Type B pancreatic cell (in vitro differentiated cells): ENCODE results near the gene KLF8. TPM values are rescaled to one million over a fixed set of nuclear protein-coding genes. Genes with fewer than 3 reads are reported as not detected.

ENCODE experiments used
- DNase-seq: peaks from one replicate; pipeline ENCODE4 v3.0.0; 2021; ENCODE audit warnings: mixed read lengths; ENCODE audit not compliant: unreplicated experiment; ENCODE audit errors: extremely low spot score
- H3K27ac Mint-ChIP-seq: 2 replicates; pipeline ENCODE4 v1.8.0; 2021; ENCODE audit warnings: mild to moderate bottlenecking, mixed read lengths
- H3K27me3 Mint-ChIP-seq: 2 replicates; pipeline ENCODE4 v1.8.0; 2021; ENCODE audit warnings: mixed read lengths
- H3K36me3 Mint-ChIP-seq: 2 replicates; pipeline ENCODE4 v1.8.0; 2021; ENCODE audit warnings: mixed read lengths
- H3K4me1 Mint-ChIP-seq: one replicate; pipeline ENCODE4 v1.8.0; 2021; ENCODE audit warnings: mixed read lengths; ENCODE audit not compliant: unreplicated experiment
- H3K4me3 Mint-ChIP-seq: 2 replicates; pipeline ENCODE4 v1.8.0; 2021; ENCODE audit warnings: mild to moderate bottlenecking, mixed read lengths
- H3K9me3 Mint-ChIP-seq: 2 replicates; pipeline ENCODE4 v1.8.0; 2021; ENCODE audit warnings: mixed read lengths
- total RNA-seq: library from RNA; stranded (reverse); gene quantifications from 2 replicates; pipeline ENCODE4 v1.2.1, GENCODE V29; 2021; ENCODE audit warnings: low replicate concordance
- TF ChIP-seq, protein P1 (sequence below): fragments of 200-600 bp; sonication (generic); conservative IDR thresholded peaks from 2 replicates; pipeline ENCODE4 v1.5.0; 2021; ENCODE audit warnings: antibody characterized with exemption, mild to moderate bottlenecking

The KLF8 gene
- total RNA-seq, 1 donor from 2014 or later, result 11.7 TPM

DNA sequence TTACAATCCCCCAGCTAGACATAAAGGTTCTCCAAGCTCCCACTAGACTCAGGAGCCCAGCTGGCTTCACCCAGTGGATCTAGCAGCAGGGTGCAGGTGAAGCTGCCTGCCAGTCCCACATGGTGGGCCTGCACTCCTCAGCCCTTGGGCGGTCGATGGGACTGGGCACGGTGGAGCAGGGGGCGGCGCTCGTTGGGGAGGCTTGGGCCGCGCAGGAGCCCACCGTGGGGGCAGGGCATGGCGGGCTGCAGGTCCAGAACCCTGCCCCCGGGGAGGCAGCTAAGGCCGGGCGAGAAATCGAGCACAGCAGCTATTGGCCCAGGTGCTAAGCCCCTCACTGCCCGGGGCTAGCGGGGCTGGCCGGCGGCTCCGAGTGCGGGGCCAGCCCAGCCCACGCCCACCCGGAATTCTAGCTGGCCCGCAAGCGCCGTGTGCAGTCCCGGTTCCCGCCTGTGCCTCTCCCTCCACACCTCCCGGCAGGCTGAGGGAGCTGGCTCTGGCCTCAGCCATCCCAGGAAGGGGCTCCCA lies 9.6 kb upstream of the KLF8 start:
- H3K36me3 Mint-ChIP-seq, result no peaks in the 10 kb centered on the region
- no peak overlapping the region for H3K27ac Mint-ChIP-seq
- DNase-seq, result no peak
- no peaks in the 10 kb centered on the region for H3K4me1 Mint-ChIP-seq
- H3K9me3 Mint-ChIP-seq, result peaks cover 8% of the 10 kb centered on the region
- no peak overlapping the region for H3K4me3 Mint-ChIP-seq
- TF ChIP-seq, protein P1, sequence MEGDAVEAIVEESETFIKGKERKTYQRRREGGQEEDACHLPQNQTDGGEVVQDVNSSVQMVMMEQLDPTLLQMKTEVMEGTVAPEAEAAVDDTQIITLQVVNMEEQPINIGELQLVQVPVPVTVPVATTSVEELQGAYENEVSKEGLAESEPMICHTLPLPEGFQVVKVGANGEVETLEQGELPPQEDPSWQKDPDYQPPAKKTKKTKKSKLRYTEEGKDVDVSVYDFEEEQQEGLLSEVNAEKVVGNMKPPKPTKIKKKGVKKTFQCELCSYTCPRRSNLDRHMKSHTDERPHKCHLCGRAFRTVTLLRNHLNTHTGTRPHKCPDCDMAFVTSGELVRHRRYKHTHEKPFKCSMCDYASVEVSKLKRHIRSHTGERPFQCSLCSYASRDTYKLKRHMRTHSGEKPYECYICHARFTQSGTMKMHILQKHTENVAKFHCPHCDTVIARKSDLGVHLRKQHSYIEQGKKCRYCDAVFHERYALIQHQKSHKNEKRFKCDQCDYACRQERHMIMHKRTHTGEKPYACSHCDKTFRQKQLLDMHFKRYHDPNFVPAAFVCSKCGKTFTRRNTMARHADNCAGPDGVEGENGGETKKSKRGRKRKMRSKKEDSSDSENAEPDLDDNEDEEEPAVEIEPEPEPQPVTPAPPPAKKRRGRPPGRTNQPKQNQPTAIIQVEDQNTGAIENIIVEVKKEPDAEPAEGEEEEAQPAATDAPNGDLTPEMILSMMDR, result no peak
- H3K27me3 Mint-ChIP-seq, result no peaks in the 10 kb centered on the region

DNA sequence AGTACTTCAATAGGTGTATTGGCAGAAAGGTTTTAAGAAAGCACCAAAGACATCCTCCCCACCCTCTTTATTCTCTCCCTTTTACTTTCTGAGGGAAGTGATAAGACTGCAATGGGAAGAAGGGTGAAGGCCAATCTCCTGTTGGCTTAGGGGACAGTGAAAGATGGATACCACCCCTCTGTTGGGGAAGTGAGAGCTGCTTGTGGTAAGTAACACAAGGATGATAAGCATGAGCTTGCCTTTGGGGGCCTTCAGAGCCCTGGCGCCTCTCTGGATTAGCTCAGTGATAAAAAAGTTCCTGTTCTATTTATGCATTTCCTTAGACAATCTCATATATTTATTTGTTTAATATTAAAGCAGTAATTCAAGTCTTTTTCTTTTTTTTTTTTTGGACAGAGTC lies 5.2 kb upstream of the KLF8 start:
- Mint-ChIP-seq H3K9me3 (peaks cover 2% of the 10 kb centered on the region), H3K27ac (no peak overlapping the region), H3K27me3 (peaks cover 12% of the 10 kb centered on the region), H3K4me1 (no peaks in the 10 kb centered on the region), H3K36me3 (no peaks in the 10 kb centered on the region), H3K4me3 (no peak overlapping the region)
- DNase-seq, result no peak
- TF ChIP-seq, protein P1, result no peak

DNA sequence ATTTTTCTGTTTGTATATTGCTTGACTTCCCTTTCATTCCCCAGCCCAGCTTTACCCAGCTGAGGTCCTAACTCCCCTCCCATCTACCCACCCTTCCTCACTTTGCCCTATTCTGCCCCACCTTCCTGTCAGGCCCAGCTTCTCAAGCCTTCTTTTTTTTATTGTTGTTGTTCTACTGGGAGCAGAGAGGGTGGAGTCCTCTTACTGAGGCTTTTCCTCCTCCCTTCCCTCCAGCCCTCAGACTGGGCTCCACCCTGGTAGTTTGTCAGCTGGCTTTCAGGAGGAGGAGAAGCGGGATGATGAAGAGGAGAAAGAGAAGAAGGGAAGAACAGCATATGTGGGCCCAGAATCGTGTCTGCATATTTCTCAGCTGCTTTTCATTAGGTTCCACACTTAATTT lies 3.2 kb upstream of the KLF8 start:
- Mint-ChIP-seq H3K9me3 (no peaks in the 10 kb centered on the region), H3K27me3 (peaks cover 27% of the 10 kb centered on the region), H3K4me3 (peak overlapping the region; percentile 35), H3K36me3 (no peaks in the 10 kb centered on the region), H3K27ac (peak overlapping the region; percentile 89), H3K4me1 (no peaks in the 10 kb centered on the region)
- DNase-seq, result no peak
- TF ChIP-seq, protein P1, result no peak

DNA sequence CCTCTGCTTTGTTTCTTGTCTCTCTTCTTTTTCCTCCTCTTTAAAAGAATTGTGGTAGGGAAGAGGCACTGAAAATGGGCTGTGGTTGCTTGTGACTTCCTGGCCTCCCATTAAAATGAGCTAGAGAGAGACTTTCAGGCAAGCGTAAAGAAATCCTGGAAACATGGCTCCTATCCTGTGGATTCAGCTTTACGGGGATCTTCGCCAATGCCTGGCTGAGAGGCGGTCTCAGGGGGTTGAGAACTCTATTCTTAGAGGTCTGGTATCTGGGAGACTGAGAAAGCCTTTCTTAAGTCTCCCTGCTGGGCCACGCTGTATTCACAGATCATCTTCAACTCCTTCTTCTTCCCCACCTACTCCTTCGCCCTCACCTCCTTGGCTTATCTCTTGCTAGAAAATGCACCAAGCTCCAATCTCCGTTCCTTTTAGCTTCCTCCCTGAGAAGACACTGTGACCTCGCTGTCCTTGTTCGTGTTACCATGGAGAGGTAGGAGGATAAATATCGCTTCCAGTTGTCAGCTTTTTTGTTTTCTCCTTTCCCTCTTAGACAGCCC lies 542 bp upstream of the KLF8 start:
- Mint-ChIP-seq H3K27me3 (peaks cover 32% of the 10 kb centered on the region), H3K4me3 (peak overlapping the region; percentile 87), H3K4me1 (no peaks in the 10 kb centered on the region), H3K36me3 (no peaks in the 10 kb centered on the region), H3K27ac (peak overlapping the region; percentile 86), H3K9me3 (no peaks in the 10 kb centered on the region)
- DNase-seq, result no peak
- TF ChIP-seq, protein P1, result no peak

- Mint-ChIP-seq H3K27ac (peak overlapping the region; percentile 86), H3K4me1 (no peaks in the 10 kb centered on the region), H3K27me3 (peaks cover 32% of the 10 kb centered on the region), H3K4me3 (peak overlapping the region; percentile 87), H3K9me3 (no peaks in the 10 kb centered on the region), H3K36me3 (no peaks in the 10 kb centered on the region)
- no peak for DNase-seq
- TF ChIP-seq, protein P1, result no peak
Observed at GRCh38 chrX:56233100-56233499, 944 bp downstream of the KLF8 start.
